ENCODE results near the gene IGFL2.
"Not testable (repeated sequence)": the region's sequence is repeated elsewhere in the genome, so short reads cannot be mapped to it uniquely, and the experiment has no call there.

IGFL2 gene

DNA sequence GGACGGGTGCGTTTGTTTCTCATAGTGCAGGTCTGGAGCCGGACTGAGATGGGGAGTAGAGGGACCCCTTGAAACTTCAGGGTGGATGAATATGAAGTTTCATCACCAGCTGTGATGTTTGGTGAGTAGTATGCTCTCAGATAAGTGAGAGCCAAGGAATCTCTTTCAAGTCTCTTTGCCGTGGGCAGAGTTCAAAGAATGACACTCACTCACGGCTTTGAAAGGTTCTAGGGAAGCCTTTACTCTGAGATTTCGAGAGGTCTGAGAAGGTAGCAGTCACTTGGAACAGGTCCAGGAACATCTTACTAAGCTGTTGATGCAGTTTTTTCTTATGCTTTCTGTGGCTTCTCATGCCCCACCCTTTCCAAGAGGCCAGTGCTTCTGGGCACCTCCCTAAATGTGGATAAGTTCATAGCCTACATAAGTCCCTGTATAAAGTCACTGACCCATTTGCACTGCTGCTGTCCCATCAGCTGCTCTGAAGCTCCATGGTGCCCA lies at the start of gene IGFL2:
TSS of gene IGFL2 (plus strand) at position 448 of the 498 bp plus-strand sequence. CDS start at position 489, 41 bp downstream.
- DNase-seq: no peak

DNA sequence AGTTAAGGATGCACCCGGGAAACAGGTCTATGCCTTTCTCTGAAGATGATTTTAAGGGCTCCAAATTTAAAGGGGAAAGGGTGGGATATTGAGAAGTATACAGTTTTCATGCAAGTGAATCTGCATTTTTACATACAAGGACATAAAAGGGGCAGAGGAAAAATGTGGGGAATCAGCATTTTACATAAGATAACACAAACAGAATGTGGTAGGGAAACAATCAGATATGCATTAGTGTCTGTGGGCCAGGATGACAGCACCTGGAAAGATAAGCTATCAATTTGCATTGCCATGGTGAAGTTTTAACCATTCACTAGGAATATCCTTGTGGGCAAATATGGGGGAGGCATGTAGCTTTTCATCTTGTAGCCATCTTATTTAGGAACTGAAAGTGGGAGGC lies 47.7 kb upstream of the IGFL2 start:
- DNase-seq: no peak

DNA sequence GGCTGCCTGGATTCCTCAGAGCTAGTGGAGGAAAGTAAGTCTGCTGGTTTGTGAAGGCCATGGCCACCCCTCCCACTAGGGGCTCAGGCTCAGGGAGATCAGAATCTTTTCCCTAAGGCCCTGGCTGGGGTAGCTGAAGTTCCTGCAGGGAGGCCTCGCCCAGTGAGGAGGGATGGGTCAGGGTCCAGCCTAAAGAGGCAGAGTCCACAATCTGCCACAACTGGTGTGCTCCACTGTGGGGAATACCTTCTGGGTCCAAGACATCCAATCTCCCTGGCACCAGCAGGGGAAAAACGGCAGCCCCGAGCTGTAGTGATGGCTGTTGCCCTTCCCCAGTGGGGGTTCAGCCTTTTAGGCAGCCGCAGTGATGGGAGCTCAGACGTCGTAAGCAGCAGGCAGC lies 46.7 kb upstream of the IGFL2 start:
- DNase-seq: no peak

DNA sequence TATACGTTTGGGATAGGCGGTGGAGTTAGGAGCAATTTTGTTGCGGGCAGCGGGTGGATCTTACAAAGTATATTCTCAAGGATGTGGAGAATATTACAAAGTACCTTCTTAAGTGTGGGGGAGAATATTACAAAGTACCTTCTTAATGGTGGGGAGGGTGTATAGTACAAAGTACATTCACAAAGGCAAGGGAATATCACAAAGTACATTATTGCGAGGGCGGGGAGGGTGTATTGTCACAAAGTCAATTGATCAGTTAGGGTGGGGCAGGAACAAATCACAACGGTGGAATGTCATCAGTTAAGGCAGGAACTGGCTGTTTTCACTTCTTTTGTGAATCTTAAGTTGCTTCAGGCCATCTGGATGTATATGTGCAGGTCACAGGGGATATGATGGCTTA lies 45.7 kb upstream of the IGFL2 start:
- not testable (repeated sequence) for DNase-seq

DNA sequence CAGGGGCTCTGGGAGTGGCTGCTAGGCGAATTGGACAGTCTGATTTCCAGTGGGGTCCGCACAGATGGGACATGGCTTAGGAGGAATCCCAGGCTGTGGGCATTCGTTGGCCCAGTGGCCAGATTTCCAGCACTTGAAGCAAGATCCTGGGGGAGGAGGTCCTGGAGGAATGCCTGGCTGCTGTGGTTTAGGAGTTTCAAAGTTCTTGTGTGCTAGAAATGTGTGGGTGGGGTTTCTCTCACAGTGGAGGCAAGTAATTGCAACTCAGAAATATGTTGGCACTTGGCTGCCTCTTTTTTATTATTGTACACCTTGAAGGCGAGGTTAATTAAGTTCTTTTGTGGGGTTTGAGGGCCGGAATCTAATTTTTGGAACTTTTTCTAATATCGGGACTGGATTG lies 40.7 kb upstream of the IGFL2 start:
- DNase-seq: no peak

DNA sequence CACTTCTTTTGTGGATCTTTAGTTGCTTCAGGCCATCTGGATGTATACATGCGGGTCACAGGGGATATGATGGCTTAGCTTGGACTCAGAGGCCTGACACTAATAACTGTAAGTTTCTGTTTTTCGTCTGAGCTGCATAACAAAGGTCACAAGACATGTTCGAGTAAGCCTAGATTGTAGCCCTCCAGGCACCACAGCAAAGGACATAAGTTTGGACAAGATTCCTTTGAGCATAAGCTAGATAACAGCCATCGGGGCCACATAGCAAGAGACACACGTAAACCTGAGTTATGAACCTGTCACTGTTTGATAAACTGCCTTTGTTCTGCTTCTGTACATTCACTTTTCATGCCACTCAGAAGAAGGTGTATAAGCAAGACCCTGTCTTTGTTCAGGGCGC lies 38.2 kb upstream of the IGFL2 start:
- DNase-seq: no peak

DNA sequence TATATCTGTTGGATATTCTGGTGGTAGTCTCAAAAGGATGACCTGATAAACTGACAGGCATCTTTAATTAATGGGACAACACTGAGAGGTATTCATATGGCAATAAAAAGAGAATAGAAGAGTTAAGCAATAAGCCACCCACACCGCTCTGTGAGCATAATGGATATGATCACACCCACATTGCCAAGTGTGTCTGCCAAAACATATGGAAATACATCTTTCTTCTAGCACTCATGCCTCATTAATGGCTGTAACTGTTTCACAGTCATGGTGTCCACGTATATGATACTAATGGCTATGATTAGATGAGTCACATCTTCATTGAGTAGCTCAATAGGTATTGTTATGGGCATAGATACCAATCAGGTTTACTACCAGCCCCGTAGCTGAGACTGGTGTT lies 36.7 kb upstream of the IGFL2 start:
- DNase-seq: no peak

DNA sequence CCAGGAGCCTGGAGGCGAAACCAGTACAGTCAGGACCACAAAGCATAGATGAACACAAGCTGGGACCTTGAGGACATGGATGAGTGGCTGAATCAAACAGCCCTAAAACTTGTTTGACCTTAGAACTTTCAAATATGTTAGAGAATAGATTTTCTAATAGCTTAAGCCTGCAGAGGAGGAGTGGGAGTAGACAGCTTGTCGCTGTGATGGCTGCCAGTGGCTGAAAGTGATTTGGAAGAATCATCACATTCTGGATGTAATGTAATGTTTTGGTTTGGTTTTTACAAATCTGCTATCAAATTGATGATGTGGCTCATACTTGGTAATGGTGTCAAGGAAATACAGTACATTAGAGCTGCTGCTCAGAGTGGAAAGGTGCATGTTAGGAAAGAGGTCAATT lies 35.5 kb upstream of the IGFL2 start:
- DNase-seq: no peak

DNA sequence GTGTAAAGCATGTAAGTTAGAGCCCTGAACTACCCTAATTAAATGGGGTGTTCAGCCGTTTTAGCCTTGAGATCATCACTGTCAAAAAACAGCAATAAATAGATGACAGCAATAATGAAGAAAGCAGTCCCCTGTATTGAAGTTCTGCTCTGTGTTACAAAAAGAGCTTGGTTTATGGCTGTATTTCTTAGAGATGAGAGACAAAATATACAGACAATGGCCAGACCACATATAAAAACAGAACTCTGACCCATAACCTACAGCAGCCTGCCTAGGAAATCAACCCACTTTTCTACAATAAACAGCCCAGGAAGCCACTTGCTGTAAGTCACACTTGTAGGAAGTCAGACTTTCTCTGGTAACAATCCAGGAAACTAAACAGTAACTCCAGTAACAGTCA lies 34.3 kb upstream of the IGFL2 start:
- DNase-seq: no peak

DNA sequence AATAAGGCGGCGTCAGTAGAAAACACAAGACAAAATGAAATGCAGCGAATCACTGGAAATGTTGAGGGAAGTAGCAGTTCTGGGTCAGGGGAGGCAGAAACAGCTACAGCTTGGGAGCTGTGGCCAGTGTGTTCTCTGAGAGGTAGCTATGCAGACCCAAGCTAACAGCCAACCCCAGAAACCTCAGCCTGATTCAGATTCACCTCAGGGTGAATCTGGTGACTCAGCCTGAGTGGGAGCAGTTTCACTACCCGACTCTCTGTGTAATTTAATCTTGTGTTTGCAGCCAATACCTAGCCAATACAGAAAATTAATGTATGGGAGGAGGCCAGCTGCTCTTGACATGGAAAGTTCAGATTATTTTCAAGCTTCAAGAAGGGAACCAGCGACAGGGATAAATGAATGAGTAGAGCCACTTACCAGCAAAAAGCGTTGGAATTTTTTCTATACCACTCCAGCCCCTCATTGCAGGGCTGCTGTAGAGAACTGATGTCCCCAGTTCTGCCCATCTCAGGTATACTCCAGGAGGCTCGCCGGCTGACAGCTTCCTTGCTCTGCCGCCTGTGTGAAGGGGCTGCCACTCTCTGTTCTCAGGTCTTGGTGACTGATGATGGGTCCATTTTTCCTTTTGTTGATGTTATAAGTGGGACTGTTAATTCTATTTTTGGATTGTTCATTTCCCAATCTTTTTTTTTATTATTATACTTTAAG lies 32.5 kb upstream of the IGFL2 start:
- DNase-seq: peak; percentile 10

DNA sequence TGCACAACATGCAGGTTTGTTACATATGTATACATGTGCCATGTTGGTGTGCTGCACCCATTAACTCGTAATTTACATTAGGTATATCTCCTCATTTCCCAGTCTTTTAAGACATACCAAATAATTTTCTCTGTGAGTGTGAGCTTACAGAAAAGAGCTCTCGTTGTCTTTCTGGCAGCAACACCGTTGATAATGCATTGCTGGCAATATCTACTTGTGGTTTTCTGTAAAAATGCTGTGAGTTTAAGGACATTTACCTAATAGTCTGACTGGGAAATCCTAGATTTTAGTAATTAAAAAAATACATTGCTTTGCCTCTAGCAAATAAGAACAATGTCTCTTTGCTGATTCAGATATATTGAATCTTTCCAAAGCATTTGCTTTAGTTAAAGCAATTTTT lies 31.9 kb upstream of the IGFL2 start:
- DNase-seq: no peak

DNA sequence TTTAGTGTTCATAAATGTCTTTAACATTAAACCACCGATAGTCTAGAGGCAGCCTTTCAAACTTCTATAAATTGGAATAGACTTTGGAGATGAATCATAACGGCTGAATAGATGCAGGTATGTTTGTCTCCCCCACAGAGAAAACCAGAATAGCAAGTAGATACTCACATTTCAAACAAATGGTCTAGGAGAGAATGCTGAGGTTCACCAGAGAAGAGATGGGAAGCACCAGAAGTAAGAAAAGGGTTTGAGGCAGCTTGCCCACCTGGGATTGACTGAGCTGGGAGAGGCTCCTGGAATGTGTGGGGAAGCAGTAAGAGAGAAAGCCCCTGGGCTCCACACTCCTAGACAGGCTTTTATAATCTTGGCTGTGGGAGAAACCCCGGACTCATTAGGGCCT lies 29.9 kb upstream of the IGFL2 start:
- no peak for DNase-seq

DNA sequence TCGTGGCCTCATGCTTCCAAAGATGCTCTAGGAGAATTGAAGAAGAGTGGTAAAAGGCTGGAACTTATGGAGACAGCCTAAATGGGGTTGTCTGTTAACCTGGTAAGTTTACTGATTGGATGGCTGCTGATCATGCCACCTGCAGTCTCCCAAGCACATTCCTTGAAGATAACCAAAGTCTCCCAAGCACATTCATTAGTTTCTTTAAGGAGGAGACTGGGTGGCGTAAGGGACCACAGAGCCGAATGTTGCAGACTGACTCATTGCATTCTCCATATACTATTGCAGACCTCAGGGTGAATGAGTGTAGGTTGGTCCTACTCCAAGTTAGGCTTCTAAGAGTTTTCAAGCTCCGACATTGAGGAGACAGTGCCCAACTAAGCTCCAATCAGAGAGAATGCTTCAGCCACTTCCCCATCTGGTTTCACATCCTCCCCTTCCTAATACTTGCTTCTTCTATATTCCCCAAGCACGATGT lies 23.4 kb upstream of the IGFL2 start, which contains the start of gene IGFL3:
TSS of gene IGFL3 (minus strand) at position 51 of the 478 bp plus-strand sequence. CDS start at position 12, 39 bp downstream.
- DNase-seq: no peak

DNA sequence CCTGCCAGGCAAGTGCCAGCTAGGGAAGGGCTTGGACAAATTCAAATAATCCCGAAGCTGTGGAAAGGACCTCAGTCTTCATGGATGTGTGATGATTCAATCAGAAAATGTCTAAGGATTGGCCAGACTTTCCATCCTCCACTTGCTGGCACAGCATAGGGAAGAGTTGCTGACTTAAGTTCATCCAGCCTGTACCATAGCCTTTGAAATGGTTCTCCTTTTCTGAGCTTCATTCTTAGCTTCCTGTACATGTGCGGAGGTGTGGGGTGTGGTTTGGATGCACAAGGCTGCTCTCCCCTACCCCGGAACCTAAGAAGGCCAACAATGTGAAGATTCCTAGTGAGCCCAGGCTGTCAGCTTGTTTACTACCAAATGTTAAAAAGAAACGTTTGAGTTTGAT lies 22.6 kb upstream of the IGFL2 start:
- no peak for DNase-seq

DNA sequence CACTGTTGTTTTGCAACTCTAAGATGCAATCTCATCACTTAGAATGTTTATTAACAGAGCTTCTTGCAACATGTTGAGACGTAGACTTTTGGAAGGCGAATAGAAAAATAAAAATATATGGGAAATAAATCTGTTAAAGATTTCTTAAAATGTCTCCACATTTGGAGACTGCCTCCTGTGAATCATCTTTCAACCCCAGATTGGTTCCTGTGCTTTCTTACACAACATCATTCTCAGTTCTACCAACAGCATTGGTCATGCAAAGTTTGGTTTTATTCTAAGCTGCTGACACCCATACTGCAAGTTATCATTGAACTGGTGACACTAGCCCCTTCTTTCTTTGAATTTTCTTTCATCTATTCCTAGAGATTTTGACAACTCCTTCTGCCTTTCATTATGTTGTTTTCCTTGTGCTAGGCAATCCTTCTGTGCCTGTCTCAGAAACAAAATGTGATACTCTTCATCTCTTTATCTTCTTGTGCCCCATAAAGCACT lies 21.9 kb upstream of the IGFL2 start:
- DNase-seq: no peak

DNA sequence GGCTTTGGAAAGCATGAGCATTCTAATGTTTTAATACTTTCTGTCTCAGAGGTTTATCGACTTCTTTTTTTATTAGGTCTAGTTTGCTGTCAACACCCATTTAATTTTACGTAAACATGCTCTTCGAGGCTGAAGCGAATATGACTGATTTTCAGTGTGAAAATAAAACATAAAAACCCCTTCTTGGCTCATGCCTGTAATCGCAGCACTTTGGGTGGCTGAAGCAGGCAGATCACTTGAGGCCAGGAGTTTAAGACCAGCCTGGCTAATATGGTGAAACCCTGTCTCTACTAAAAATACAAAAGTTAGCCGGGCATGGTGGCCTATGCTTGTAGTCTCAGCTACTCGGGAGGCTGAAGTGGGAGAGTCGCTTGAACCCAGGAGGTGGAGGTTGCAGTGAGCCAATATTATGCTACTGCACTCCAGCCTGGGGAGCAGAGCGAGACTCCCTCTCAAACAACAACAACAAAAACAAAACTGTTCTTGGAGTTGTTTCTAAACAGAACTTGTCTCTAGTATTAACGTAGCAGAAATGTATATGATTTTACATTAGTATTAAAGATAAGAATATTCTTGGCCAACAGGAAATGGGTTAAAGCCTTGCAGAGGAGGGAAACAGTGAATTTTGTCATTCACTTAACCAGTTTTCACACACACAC lies 16.4 kb upstream of the IGFL2 start:
- no peak for DNase-seq

DNA sequence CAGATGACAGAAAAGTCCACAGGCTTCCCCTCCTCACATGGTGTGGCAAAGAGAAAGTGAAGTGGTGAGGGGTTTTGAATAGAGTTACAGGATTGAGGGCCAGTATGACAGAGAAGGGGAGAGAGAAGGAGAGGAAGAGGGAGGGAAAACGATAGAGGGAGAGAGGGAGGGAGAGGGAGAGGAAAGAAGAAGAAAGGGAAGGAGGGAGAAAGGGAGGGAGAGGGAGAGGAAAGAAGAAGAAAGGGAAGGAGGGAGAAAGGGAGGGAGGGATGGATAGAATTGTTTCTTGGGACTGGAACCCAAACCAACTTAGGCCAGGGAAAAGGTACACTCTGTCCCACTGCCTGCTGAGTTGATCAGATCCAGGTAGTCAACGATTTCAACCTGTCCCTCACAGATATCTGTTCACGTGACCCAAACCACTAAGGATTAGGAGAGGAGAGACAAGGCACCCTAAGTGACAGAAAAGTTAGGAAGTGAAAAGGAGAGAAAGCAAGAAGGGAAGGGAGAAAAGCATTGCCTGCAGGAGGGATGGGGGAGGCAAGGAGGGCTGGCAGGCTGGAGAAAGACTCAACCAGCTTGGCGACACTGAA lies 15.4 kb upstream of the IGFL2 start:
- no peak for DNase-seq

DNA sequence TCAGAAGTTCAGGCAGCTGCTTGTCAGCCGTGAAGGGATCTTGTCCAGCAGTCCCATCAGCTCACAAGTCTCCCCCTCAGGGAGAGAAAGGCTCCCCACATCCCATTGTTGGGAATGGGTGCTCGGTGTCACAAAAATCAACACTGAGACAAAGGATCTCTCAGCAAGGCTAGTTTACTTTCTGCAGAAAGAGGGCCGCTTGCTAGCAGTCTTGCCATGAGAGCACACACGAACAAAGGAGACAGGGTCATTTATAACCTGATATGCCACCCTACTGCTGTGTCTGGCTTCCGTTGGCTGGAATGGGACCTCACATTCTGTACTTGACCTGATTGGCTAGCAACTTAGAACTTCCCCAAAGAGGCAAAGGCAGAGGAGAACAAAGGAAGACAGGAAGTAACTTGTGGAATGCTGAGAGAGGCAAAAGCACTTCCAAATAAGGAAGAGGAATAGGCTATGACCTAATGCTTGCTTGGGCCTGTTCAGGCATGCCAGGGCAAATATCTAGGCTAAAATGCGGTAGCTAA lies 14.9 kb upstream of the IGFL2 start:
- peak; percentile 85 for DNase-seq

DNA sequence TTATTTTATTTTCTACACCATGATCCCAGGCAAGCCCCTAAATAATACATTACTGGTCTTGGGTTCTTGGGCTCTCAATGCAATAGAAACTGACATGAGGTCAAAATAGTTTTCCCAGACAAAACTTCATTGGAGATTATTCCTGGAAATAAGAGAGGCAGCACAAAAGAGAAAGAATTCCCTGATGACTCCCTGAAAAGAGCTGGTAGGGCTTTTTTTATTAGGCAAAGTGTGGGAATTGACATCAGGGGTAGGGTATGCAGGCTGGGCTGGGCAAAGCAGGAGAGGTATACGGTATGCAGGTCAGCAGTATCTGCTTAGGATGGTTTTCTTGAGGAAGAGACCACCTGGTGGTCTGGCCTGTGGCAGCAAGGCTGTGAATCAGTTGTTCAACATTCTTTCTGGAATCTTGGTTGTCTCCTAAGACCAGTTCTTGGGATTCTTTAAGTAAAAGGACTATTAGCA lies 14.2 kb upstream of the IGFL2 start:
- no peak for DNase-seq

DNA sequence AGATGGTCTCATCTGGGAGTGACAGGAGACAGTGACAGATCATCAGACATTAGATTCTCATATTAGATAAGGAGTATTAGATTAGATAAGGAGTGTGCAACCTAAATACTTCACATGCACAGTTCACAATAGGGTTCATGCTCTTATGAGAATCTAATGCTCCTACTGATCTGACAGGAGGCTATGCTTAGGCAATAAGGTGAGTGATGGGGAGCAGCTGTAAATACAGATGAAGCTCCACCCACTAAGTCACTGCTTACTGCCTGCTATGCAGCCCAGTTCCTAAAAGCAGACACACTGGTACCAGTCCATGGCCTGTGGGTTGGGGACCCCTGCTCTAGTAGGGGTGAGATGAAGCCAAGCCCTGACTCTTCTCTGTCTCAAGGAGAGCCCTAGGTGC lies 13.5 kb upstream of the IGFL2 start:
- peak; percentile 7 for DNase-seq

DNA sequence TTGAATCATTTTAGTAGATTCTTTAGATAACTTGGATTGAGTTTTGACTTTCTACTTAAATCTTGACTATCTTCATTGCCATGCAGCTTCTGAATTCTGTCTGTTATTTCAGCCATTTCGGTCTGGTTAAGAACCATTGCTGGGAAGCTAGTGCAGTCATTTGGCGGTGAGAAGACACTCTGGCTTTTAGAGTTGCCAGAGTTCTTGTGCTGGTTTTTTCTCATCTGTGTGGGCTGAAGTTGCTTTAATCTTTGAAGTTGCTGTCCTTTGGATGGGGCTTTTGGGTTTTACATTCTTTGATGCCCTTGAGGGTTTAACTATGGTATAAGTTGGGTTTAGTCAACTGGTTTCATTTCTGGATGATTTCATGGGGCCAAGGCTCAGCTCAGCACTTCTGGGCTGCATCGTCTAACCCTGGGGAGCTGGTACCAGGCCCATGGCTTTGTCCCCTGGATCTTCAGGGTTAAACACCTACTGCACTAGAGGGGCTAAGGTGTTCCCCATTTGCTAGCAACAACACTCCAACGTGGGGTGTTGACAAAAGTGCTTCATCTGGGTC lies 10.0 kb upstream of the IGFL2 start:
- no peak for DNase-seq

DNA sequence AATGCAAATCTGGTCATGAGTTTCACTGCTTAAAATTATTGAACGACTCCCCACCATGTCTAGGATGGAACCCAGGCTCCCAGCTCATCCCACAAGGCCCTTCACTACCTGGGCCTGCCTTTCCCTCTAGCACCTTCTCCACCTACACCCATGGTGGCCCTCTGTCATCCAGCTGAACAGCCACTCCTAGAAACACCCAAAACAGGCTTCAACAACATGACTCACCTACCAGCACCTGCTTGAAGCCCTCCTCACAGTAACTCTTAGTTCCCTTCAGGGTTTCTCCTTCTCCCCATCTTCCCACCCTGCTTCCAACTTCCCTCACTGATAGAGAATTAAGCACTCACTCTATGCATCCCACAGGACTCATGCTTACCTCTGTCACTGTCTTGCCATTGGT lies 6.6 kb upstream of the IGFL2 start:
- DNase-seq: no peak

DNA sequence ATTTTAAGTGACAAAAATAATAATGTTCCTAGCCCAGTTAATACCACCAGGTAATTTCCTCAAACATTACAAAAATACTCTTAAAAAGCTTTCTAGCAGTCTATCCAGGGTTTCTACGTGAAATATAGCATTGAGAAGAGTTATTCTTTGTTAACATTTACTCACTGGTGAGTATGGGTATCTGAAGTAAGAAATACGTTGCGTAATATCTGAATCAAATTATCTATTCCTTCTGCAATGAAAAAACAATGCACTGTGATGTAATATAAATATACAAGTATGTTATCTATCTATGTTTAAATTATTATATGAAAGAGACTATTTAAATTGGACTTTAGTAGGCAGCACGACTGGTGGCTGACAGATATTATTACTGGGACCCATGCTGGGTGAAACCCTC lies 5.7 kb upstream of the IGFL2 start:
- no peak for DNase-seq
